K562 (cell line): Measurements from ENCODE around the gene IFFO2. TPM values are rescaled to one million over a fixed set of nuclear protein-coding genes. Genes with fewer than 3 reads are reported as not detected.
A peak's percentile ranks its signal among the peaks of the same experiment; 100 is the strongest.

Experiments
- C11orf30 ChIP-seq: fragments of 450-650 bp; IDR thresholded peaks from 2 replicates; pipeline ENCODE4 v1.6.1; 2016; ENCODE audit warnings: low read depth, mild to moderate bottlenecking
- CXXC5 ChIP-seq: fragments of 250-450 bp; sonication (Bioruptor Pico); IDR thresholded peaks from 2 replicates; pipeline ENCODE4 v1.8.0; 2022; ENCODE audit warnings: inconsistent platforms, mild to moderate bottlenecking, moderate library complexity
- FIP1L1 ChIP-seq: fragments of 200-400 bp; formaldehyde crosslinking; IDR thresholded peaks from 2 replicates; pipeline ENCODE4 v1.6.1; 2018; ENCODE audit warnings: mild to moderate bottlenecking, low read depth, low read length; ENCODE audit not compliant: poor library complexity, severe bottlenecking
- FOXA3 ChIP-seq, 2 experiments: fragments of 450-650 bp in 1 of 2; sonication (generic) in 1 of 2; formaldehyde crosslinking; IDR thresholded peaks in 1 of 2; conservative IDR thresholded peaks in 1 of 2; 2 replicates each; pipeline versions ENCODE4 v1.4.0 to v1.8.0; 2020 to 2022; ENCODE audit warnings: mild to moderate bottlenecking in 2 of 2, missing genetic modification reagents in 1 of 2
- GABPA ChIP-seq: fragments of 200-800 bp; sonication (Bioruptor generic); conservative IDR thresholded peaks from 2 replicates; pipeline ENCODE4 v1.6.1; 2016; ENCODE audit warnings: low read depth, missing genetic modification characterization, missing compliant biosample characterization
- HNRNPLL ChIP-seq: fragments of 200-400 bp; formaldehyde crosslinking; IDR thresholded peaks from 2 replicates; pipeline ENCODE4 v1.6.1; 2017; ENCODE audit warnings: low read length, low read depth, mild to moderate bottlenecking; ENCODE audit not compliant: poor library complexity, severe bottlenecking
- L3MBTL2 ChIP-seq: fragments of 450-650 bp; IDR thresholded peaks from 2 replicates; pipeline ENCODE4 v1.6.1; 2016; ENCODE audit warnings: mild to moderate bottlenecking, moderate library complexity
- LCOR ChIP-seq: sonication (generic); formaldehyde crosslinking; IDR thresholded peaks from 2 replicates; pipeline ENCODE4 v1.8.0; 2022; ENCODE audit warnings: mild to moderate bottlenecking, missing genetic modification reagents
- NR4A1 ChIP-seq, 2 experiments: fragments of 250-450 bp in 1 of 2; fragments of 450-650 bp in 1 of 2; sonication (Bioruptor Pico) in 1 of 2; IDR thresholded peaks; 2 replicates each; pipeline versions ENCODE4 v1.4.0 to v1.6.1; 2016 to 2020; ENCODE audit warnings: mild to moderate bottlenecking in 2 of 2, missing compliant biosample characterization in 1 of 2, missing genetic modification characterization in 1 of 2, moderate library complexity in 1 of 2
- POLR3G ChIP-seq: IDR thresholded peaks from 2 replicates; pipeline ENCODE4 v1.6.1; 2011; ENCODE audit not compliant: insufficient read length, insufficient replicate concordance; ENCODE audit errors: extremely low read depth
- RUNX1 ChIP-seq: sonication (generic); IDR thresholded peaks from 2 replicates; pipeline ENCODE4 v1.6.1; 2016; ENCODE audit warnings: antibody characterized with exemption, low read depth
- SAP30 ChIP-seq: fragments of 200-600 bp; sonication (generic); IDR thresholded peaks from 2 replicates; pipeline ENCODE4 v1.6.1; 2012; ENCODE audit warnings: borderline replicate concordance, low read depth, mild to moderate bottlenecking, moderate library complexity, low read length, control low read depth, inconsistent platforms; ENCODE audit not compliant: insufficient read depth, poor library complexity, severe bottlenecking
- SIN3B ChIP-seq: fragments of 450-650 bp; IDR thresholded peaks from 2 replicates; pipeline ENCODE4 v1.6.1; 2017; ENCODE audit warnings: low read depth, mild to moderate bottlenecking, moderate library complexity
- SP1 ChIP-seq: sonication (generic); formaldehyde crosslinking; IDR thresholded peaks from 2 replicates; pipeline ENCODE4 v1.8.1; 2022; ENCODE audit warnings: mild to moderate bottlenecking, missing genetic modification reagents
- SREBF1 ChIP-seq: fragments of 150-350 bp; IDR thresholded peaks from 2 replicates; pipeline ENCODE4 v1.6.1; 2014; ENCODE audit warnings: antibody characterized with exemption, low read depth, low read length, borderline replicate concordance
- STAT5B ChIP-seq: fragments of 250-450 bp; sonication (Bioruptor Pico); IDR thresholded peaks from 2 replicates; pipeline ENCODE4 v1.8.0; 2021; ENCODE audit warnings: mild to moderate bottlenecking, inconsistent platforms
- TBL1XR1 ChIP-seq, 2 experiments: IDR thresholded peaks; 2 replicates each; pipeline ENCODE4 v1.6.1; 2012; ENCODE audit warnings: improper control_type of control experiment in 2 of 2, low read length in 2 of 2, mild to moderate bottlenecking in 1 of 2
- ZNF76 ChIP-seq: fragments of 250-450 bp; sonication (Bioruptor Pico); IDR thresholded peaks from 2 replicates; pipeline ENCODE4 v1.4.0; 2020; ENCODE audit warnings: mild to moderate bottlenecking, moderate library complexity, borderline replicate concordance
- ZSCAN32 ChIP-seq: fragments of 450-650 bp; formaldehyde crosslinking; IDR thresholded peaks from 2 replicates; pipeline ENCODE4 v1.4.0; 2020; ENCODE audit warnings: mild to moderate bottlenecking, moderate library complexity
- polyA plus RNA-seq, 8 experiments: library from polyadenylated mRNA; depleted of rRNA in 4 of 8; stranded (reverse) in 5 of 8; unstranded in 3 of 8; fragments of >200 nt; fragmentation: Nextera tagmentation in 2 of 8; fragmentation: Illumina TruSeq in 1 of 8; extraction: Ambion mirVana in 2 of 8; extraction: Trizol in 1 of 8; gene quantifications; 2 replicates each; pipeline versions ENCODE4 v1.2.1 to v1.2.3, GENCODE V29; 2011 to 2014; ENCODE audit warnings: inconsistent platforms in 1 of 8, missing spikeins in 1 of 8
- total RNA-seq, 7 experiments: library from RNA; depleted of rRNA in 6 of 7; stranded (reverse); fragments of >200 nt in 6 of 7; fragmentation: Illumina TruSeq in 2 of 7; extraction: Trizol in 2 of 7; gene quantifications; 2 replicates each; pipeline versions ENCODE4 v1.2.1 to v1.2.3, GENCODE V29; 2011 to 2021; ENCODE audit warnings: low replicate concordance in 1 of 7
- TF ChIP-seq, protein P1 (sequence below): sonication (generic); formaldehyde crosslinking; IDR thresholded peaks from 2 replicates; pipeline ENCODE4 v1.8.1; 2023; ENCODE audit warnings: mild to moderate bottlenecking, missing genetic modification reagents
- TF ChIP-seq, protein P2 (sequence below): sonication (generic); formaldehyde crosslinking; IDR thresholded peaks from 2 replicates; pipeline ENCODE4 v1.8.1; 2022; ENCODE audit warnings: missing genetic modification reagents
- TF ChIP-seq, protein P3 (sequence below): fragments of 450-650 bp; IDR thresholded peaks from 2 replicates; pipeline ENCODE4 v1.6.1; 2016; ENCODE audit warnings: missing biosample characterization, missing genetic modification characterization

The IFFO2 gene
- total and polyA plus RNA-seq, 9 of the 15 experiments (the other 6 are each of a cell fraction or from before 2014, with no cell fraction given) = 0.15 to 1.0 (median 0.44) TPM; not detected in 2

DNA sequence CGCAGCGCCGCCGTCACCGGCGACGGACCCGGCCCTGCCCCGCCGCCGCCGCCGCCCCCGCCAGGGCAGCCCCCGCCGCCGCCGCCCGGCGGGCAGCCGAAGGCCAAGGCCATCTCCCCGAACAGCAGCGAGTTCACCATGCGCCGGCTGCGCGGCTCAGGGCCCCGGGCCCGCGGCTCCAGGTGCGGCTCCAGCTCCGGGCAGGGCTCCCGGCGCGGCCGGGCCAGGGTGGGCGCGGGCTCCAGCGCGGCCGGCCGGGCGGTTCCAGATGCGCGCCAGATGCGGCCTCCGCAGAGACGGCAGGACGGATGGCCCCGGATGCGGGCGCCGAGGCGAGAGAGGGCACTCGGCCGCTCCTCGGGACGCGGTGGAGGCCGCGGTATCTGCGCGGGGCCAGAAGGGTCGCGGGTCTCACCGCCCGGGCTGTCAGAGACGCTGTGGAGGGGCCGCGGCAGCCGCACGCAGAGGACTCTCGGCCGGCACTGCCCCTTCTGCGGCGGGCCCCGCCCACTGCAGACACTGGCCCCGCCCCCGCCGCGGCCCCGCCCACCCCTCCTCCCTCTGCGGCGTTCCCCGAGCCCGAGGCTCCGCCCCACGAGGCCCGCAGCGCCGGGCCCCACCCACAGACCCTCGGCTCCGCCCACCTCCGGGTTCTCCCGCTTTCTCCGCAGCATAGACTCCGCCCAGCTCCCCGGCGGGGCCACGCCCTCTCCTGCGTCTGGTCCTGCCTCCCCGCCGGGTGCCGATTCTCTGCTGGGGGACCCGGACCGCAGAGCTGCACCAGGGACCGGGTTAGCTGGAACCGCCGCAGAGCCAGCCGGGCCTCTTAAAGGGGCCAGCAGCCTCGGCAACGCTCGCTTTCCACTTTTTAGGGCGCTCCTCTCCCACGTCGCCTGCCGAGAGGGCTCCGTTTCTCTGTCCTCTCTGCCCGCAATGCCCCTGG is at the start of gene IFFO2 (continued):
- 0 out of 2 replicates have a peak, but pooled peaks have one; percentile 31 for TF ChIP-seq SIN3B
- TF ChIP-seq ZNF76 (CRISPR knock-in tag) = no peak
- TF ChIP-seq, protein P1, sequence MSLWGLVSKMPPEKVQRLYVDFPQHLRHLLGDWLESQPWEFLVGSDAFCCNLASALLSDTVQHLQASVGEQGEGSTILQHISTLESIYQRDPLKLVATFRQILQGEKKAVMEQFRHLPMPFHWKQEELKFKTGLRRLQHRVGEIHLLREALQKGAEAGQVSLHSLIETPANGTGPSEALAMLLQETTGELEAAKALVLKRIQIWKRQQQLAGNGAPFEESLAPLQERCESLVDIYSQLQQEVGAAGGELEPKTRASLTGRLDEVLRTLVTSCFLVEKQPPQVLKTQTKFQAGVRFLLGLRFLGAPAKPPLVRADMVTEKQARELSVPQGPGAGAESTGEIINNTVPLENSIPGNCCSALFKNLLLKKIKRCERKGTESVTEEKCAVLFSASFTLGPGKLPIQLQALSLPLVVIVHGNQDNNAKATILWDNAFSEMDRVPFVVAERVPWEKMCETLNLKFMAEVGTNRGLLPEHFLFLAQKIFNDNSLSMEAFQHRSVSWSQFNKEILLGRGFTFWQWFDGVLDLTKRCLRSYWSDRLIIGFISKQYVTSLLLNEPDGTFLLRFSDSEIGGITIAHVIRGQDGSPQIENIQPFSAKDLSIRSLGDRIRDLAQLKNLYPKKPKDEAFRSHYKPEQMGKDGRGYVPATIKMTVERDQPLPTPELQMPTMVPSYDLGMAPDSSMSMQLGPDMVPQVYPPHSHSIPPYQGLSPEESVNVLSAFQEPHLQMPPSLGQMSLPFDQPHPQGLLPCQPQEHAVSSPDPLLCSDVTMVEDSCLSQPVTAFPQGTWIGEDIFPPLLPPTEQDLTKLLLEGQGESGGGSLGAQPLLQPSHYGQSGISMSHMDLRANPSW (CRISPR knock-in tag) = 0 out of 2 replicates have a peak, but pooled peaks have one; percentile 35
- TF ChIP-seq NR4A1 (CRISPR knock-in tag; IDR thresholded peaks at IDR 0.05) = no peak
- TF ChIP-seq NR4A1 (tag; IDR thresholded peaks at IDR 0.05) = no peak
- TF ChIP-seq, protein P2, sequence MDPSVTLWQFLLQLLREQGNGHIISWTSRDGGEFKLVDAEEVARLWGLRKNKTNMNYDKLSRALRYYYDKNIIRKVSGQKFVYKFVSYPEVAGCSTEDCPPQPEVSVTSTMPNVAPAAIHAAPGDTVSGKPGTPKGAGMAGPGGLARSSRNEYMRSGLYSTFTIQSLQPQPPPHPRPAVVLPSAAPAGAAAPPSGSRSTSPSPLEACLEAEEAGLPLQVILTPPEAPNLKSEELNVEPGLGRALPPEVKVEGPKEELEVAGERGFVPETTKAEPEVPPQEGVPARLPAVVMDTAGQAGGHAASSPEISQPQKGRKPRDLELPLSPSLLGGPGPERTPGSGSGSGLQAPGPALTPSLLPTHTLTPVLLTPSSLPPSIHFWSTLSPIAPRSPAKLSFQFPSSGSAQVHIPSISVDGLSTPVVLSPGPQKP = no peak
- no peak for TF ChIP-seq GABPA
- TF ChIP-seq LCOR = 0 out of 2 replicates have a peak, but pooled peaks have one; percentile 26
- TF ChIP-seq SREBF1 = no peak
- no peak for TF ChIP-seq C11orf30
- TF ChIP-seq CXXC5 = peak; percentile 45
- peak; percentile 85 for TF ChIP-seq SP1 (CRISPR knock-in tag)
- TF ChIP-seq, protein P3, sequence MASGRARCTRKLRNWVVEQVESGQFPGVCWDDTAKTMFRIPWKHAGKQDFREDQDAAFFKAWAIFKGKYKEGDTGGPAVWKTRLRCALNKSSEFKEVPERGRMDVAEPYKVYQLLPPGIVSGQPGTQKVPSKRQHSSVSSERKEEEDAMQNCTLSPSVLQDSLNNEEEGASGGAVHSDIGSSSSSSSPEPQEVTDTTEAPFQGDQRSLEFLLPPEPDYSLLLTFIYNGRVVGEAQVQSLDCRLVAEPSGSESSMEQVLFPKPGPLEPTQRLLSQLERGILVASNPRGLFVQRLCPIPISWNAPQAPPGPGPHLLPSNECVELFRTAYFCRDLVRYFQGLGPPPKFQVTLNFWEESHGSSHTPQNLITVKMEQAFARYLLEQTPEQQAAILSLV (tag) = no peak
- no peak for TF ChIP-seq TBL1XR1 (IDR thresholded peaks at IDR 0.05; ENCODE audit: low read length in 2 of 2)
- TF ChIP-seq SAP30 = peak; percentile 34
- 0 out of 2 replicates have a peak, but pooled peaks have one; percentile 14 for TF ChIP-seq L3MBTL2
- no peak for TF ChIP-seq POLR3G
- TF ChIP-seq HNRNPLL = peak; percentile 88
- no peak for TF ChIP-seq FOXA3 (CRISPR knock-in tag; conservative IDR thresholded peaks at IDR 0.05 in 1 of 2, IDR thresholded peaks at IDR 0.05 in 1 of 2)
- no peak for TF ChIP-seq RUNX1
- no peak for TF ChIP-seq ZSCAN32
- TF ChIP-seq FIP1L1 = no peak
- no peak for TF ChIP-seq STAT5B (CRISPR knock-in tag)
